UCSD-AML1 (cell line): Measurements from ENCODE around the gene ILF3.
"Not testable (repeated sequence)": the region's sequence is repeated elsewhere in the genome, so short reads cannot be mapped to it uniquely, and the experiment has no call there.

Experiments used
- DNase-seq: peaks from one replicate; lab custom pipeline; 2025; ENCODE audit not compliant: unreplicated experiment; lab: John Stamatoyannopoulos, UW

ILF3 gene

GRCh38 chr19:10671922-10672321 is 17.8 kb downstream of the ILF3 start:
- not testable (repeated sequence) for DNase-seq

- not testable (repeated sequence) for DNase-seq
Measured at GRCh38 chr19:10675214-10675613, 21.1 kb downstream of the ILF3 start.

DNA sequence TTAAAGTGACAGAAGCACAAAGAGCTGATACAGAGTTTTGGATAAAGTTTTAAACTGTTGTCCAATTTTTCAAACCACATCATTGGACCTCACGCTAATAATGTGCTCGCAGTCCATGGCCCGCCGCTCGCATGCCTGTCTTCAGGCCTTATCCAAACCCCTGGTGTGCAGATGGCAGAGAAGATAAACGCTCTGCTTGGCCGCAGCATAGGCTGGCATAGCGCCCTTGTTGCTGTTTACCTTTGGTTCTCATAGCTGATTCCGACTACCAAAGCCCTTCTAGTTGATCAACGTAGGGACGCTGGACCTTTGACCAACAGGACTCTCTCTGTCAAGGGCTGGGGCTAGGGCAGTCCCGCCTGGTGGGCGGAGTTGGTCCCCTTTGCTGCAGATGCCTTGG is 23.6 kb downstream of the ILF3 start:
- DNase-seq = no peak

DNA sequence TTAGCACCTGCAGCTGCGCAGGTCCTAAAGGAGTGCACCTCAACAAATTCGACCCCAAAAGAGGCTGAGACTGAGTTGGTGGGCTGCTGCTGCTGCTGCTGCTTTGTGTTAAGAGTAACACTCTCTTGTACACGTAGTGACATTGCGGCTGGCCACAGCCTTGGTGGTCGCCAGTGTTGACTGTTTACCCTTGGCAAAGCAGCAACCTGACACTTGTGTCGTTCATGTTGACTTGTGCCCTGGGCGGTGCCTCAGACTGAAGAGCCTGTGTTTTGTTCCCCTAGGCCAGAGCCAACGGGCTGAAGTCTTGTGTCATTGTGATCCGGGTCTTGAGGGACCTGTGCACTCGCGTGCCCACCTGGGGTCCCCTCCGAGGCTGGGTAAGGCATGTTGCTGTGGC is 24.7 kb downstream of the ILF3 start:
- DNase-seq = no peak

- DNase-seq = no peak
Measured at GRCh38 chr19:10679743-10680142, 25.6 kb downstream of the ILF3 start.

- no peak for DNase-seq
Measured at GRCh38 chr19:10680545-10681135, 26.5 kb downstream of the ILF3 start.

GRCh38 chr19:10681658-10682057 is 27.5 kb downstream of the ILF3 start:
- no peak for DNase-seq

- no peak for DNase-seq
Measured at GRCh38 chr19:10682397-10683063, 28.4 kb downstream of the ILF3 start.

- DNase-seq = no peak
Measured at GRCh38 chr19:10683064-10683426, 28.9 kb downstream of the ILF3 start.

- no peak for DNase-seq
Measured at GRCh38 chr19:10683582-10683981, 29.4 kb downstream of the ILF3 start.

DNA sequence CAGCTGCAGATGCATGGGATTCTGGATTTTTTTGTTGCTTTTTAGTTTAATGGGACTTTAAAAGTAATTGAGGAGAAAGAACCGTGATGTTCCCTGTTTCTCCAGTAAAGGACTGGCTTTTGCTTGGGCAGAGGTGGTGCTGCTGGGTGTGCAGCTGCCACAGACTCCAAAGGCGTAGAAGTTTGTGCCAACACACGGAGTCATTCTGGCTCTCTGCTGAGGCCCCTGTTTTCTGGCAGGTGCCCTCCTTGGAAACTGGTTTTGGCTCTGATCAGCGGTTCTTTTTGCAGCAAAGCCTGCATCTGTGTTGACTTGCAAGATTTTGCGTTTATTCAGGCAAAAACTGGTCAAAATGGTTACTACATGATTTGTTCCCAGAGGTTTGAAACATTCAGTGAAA is 31.1 kb downstream of the ILF3 start:
- DNase-seq = no peak

GRCh38 chr19:10686193-10686592 is 32.0 kb downstream of the ILF3 start:
- DNase-seq = no peak

GRCh38 chr19:10686661-10687517 is 32.7 kb downstream of the ILF3 start:
- no peak for DNase-seq

DNA sequence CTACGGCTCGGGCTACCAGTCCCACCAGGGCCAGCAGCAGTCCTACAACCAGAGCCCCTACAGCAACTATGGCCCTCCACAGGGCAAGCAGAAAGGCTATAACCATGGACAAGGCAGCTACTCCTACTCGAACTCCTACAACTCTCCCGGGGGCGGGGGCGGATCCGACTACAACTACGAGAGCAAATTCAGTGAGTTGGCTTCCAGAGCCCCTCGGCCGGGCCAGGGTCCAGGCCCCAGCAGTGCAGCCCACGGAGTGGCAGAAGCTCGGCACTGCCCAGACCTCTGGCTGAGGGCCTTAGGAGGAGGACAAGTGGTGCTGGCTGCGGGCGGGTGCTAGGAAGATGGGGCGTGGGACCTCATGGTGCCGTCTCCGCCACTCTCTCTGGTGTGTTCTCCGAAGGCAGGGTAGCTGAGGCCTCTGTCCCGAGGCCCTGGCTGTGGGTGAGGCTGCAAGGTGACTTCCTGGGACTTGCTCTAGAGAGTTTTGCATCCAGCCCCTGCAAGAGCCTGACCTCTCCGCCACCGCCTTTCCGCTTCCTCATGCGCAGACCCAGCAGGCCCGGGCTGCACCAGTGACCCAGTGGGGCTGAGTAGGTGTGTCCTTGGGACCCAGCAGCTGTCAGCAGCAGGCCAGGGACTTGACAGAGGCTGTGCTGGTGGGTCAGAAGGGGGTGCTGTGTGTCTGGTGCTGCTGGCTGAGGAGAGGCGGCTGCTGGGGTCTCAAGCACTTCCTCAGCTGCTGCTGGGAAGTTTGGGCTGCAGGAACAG is 33.6 kb downstream of the ILF3 start:
- DNase-seq = no peak

DNA sequence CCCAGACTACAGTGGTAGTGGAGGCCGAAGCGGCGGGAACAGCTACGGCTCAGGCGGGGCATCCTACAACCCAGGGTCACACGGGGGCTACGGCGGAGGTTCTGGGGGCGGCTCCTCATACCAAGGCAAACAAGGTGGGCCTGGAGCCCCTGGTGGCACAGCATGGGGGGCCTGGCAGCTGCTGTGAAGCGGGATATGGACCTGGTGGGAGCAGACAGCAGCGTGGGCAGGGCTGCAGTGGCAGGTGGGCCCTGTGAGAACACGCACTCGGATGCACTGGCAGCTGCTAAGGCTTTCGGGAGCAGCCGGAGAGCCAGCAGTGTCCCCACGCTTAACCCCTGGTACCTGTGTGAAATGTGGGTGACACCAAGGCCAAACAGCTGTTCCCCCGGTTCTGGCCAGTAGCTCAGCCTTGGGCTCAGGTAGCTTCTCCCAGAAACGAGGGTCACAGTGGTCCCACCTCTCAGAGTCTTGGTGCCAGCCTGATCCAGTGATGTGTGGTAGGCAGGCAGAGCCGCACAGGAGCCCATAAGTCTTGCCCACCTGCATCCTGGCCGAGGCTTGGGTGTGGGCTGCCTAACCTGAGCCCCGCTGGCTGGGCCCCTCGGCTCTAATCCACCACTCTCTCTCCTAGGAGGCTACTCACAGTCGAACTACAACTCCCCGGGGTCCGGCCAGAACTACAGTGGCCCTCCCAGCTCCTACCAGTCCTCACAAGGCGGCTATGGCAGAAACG is 34.6 kb downstream of the ILF3 start:
- DNase-seq = no peak

- no peak for DNase-seq
Measured at GRCh38 chr19:10690341-10690781, 36.2 kb downstream of the ILF3 start.

DNA sequence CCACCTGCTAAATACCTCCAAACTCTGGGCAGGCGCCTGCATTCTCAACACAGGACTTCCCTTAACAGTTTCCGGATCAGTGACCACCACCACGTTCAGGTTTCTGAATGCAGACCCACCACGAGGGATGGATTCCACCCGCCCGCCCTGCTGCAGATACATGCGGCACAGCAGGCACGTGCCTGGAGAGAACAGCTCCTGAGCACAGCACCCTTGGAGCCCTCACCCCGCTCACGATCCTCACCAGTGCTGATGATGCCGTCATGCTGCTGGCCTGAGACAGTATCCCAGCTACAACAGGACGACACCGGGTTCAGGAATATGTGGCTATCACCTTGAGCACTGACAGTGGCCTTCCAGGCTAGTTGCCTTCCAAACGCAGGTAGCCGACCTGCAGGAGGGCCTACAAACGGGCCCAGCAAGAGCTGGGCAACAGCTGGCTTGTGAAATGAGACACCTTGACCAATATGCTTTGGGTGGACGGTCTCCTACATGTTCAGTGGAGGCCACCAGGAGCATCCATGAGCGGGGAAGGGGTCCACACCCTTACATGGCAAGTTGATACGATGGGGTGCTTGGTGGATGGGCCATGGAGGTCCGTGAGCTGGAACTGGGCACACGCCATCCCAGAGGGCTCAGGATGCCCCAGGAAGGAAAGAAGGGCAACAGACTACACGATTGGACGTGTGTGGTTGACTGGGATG is 37.2 kb downstream of the ILF3 start:
- no peak for DNase-seq

DNA sequence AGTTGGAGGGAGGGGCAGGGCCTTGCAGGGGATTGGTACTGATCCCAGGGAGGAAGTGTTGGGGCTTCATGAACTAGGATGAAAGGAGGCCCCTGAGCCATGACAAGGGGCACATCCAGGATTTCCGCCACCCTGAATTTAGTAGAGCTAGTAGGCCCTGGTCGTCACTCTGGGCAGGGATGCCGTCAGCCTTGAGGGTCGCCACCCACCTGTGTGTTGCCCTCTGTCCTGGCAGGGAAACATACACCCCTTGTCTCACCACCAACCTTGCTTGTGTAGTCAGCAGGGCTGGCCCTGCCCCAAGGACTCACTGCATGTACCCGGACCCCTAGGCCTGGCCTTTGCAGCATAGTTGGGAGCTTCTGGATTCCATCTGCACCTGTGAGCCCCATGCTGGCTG is 37.7 kb downstream of the ILF3 start:
- DNase-seq = no peak

- no peak for DNase-seq
Measured at GRCh38 chr19:10692673-10693264, 38.6 kb downstream of the ILF3 start.
